ENCODE results near the gene ABCC3. TPM values are rescaled to one million over a fixed set of nuclear protein-coding genes. Genes with fewer than 3 reads are reported as not detected.

ABCC3 gene
- total RNA-seq, 1 donor from 2014 or later, result 3.6 TPM

DNA sequence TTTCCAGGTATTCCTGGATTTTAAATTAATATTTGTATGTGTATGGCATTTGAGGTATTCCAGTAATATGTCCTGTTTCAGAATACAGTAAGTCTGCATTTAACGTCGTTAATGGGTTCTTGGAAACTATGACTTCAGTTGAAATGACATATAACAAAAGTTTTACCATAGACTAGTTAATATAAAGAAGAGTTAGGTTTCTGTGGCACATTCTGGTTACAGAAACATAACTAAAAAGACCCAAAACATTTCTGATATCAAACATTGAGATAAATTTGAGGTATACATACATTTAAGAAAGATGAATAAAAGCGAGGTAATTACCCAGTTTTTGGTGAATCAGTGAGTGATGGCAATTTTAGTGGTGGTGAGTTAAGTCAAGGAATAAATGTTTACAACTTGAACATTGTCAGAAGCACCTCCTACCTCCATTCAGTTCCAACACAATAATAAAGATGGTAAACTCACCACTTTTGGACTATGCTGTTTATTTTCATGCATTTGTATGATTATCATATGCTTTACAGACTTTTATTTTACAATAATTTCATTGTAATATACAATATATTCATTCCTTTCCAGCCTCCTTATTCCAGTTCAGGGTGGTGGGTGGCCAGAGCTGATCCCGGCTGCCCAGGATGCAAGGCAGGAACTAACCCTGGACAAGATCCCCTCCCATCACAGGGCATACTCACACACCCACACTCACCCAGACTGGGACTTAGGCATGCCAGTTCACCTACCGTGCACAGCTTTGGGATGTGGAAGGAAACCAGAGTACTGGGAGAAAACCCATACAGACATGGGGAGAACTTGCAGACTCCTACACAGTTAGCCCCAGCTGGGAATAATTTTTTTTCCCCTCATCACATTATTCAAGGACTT is 94.4 kb downstream of the ABCC3 start:
- no peak for DNase-seq (ENCODE audit: low read depth, low spot score)

DNA sequence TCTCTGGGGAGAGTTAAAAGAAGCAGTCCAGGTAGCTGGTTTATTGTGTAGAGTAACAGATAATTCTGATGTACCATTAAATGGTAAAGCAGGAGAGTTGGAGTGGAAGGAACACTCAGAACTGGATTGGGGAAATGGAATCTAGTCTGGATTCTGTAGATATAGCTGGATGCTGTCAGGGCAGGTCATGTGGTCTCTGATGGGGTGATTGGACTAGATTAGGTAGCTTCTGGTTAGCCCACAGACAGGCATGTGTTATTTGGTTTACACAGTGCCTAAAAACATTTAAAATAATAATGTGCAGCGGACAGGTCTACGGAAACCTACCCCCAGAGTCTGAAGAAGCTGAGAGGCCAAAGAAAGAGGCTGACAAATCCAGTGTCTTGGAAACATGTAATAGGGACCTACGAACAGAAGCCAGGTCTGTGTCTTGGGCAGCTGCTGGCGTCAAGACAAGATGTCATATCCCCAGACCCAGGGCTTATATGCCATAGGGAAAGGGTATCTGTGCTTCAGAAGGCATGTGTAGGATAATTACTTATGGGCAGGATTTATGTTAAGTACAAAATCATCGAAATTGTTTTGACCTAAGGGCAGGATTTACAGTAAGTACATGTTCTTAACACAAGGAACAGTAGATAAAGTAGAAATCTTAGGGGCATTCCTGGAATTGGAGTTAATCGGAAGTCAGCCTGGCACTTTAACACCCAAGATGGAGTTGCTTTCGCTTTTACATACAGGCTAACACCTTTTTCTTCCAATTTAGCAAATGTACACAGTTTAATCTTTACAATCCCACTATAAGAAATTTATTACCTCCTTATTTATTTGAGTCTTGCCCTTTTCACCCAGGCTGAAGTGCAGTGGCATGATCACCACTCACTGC is 97.1 kb downstream of the ABCC3 start:
- DNase-seq (ENCODE audit: low read depth, low spot score), result no peak

DNA sequence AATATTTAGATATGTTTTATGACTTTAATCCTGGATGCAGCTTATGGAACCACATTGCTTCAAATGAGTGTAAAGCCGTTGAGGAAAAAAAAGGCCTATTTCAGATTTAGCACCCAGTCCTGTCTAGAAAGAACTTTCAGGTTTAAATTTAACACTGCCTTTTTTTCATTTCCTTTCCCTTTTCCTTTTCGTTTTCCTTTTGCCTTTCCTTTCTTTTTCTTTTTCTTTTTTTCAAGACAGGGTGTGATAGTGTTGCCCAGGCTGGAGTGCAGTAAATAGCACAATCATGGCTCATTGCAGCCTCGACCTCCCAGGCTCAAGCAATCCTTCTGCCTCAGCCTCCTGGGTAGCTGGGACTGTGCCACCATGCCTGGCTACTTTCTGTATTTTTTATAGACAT is 100.6 kb downstream of the ABCC3 start:
- no peak for DNase-seq (ENCODE audit: low read depth, low spot score)

DNA sequence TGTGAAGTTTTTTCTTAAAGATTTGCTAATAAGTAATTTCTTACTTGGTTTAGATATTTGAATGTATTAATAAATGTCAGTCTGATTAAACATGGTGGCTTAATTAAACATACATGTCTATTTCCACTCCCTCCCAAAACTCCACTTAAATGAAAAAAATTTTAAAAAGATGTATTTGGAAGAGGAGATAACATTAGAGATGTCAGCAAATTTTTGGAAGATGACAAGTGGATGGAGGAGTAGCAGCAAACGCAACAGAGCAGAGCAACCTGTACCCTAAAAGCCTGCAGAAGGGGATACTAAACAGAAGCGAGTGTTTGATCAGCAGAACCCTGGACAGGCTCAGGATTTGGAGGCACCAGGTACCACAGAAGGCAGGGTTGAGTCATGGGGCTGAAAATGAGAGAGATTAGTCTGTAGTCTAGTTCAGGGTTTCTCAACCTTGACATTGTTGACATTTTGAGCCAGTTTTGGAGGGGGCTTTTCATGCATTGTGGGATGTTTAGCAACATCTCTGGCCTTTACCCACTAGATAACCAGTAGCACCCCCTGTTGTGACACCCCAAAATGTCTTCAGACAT is 102.5 kb downstream of the ABCC3 start:
- no peak for DNase-seq (ENCODE audit: low read depth, low spot score)

DNA sequence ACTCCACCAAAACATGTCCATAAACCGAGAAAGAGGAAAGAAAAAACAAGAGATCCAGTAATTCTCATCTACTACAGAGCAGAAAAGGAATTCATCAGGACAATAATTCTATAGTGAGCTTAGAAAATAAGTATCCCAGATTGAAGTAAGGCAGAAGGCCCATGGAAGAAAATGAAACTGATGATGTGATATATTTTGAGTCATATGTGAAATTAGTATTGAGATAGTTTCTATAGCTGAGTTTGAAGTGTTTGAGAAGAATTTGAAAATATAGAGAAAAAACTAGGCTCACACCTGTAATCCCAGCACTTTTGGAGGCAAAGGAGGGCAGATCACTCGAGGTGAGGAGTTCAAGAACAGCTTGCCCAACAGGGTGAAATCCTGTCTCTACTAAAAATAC is 104.4 kb downstream of the ABCC3 start:
- DNase-seq (ENCODE audit: low read depth, low spot score), result no peak

Other genes with a start within 250 kb of the ABCC3 start
- 227 and 285 TPM in 2 replicates for gene LRRC59, start 237.4 kb upstream of the ABCC3 start, total RNA-seq
- 10.0 and 10.5 TPM in 2 replicates for gene ACSF2, start 208.7 kb upstream of the ABCC3 start, total RNA-seq
- not detected in 2 replicates for gene CHAD, start 166.0 kb upstream of the ABCC3 start, total RNA-seq
- gene RSAD1, start 156.0 kb upstream of the ABCC3 start, total RNA-seq, result 27.0 and 28.2 TPM in 2 replicates
- gene MYCBPAP, start 126.4 kb upstream of the ABCC3 start, total RNA-seq, result 0.46 and 0.92 TPM in 2 replicates
- 0.04 and 0.07 TPM in 2 replicates for gene EPN3, start 102.1 kb upstream of the ABCC3 start, total RNA-seq
- gene SPATA20, start 87.7 kb upstream of the ABCC3 start, total RNA-seq, result 47.2 and 57.8 TPM in 2 replicates
- gene CACNA1G, start 74.2 kb upstream of the ABCC3 start, total RNA-seq, result 0.04 TPM in 1 of 2 replicates, not detected in the other
- gene ANKRD40, start 73.0 kb downstream of the ABCC3 start, total RNA-seq, result 34.2 and 40.7 TPM in 2 replicates
- gene LUC7L3, start 84.7 kb downstream of the ABCC3 start, total RNA-seq, result 18.1 and 27.9 TPM in 2 replicates
- gene ANKRD40CL, start 132.6 kb downstream of the ABCC3 start, total RNA-seq, result not detected in 2 replicates
- gene WFIKKN2, start 200.7 kb downstream of the ABCC3 start, total RNA-seq, result not detected in 2 replicates
- 4.4 and 5.0 TPM in 2 replicates for gene TOB1, start 231.5 kb downstream of the ABCC3 start, total RNA-seq

Measured in pulmonary artery endothelial cell (primary cell).